CD14-positive monocyte (primary cell): Measurements from ENCODE around the gene DCTD. TPM values are rescaled to one million over a fixed set of nuclear protein-coding genes. Genes with fewer than 3 reads are reported as not detected.

Experiments
- DNase-seq, 3 donors: peaks; one replicate each; pipeline ENCODE4 v3.0.0-alpha.2; 2011 to 2022
- H2AFZ ChIP-seq: 2 replicates; pipeline ENCODE4 v1.6.0; 2012; ENCODE audit warnings: mild to moderate bottlenecking, low read depth, low read length, inconsistent platforms; ENCODE audit not compliant: insufficient read depth, poor library complexity, severe bottlenecking
- H3K27ac ChIP-seq, 2 donors: 1 replicate in 1 of 2; 2 replicates in 1 of 2; pipeline ENCODE4 v1.5.1; 2012 to 2013; ENCODE audit warnings: low read length in 2 of 2, control low read depth in 1 of 2, inconsistent platforms in 1 of 2, low read depth in 1 of 2, mild to moderate bottlenecking in 1 of 2
- H3K27me3 ChIP-seq, 2 donors: one replicate each; pipeline versions ENCODE4 v1.6.0 to v1.6.1; 2011 to 2013; ENCODE audit warnings: low read length in 2 of 2; ENCODE audit not compliant: control insufficient read depth in 2 of 2, insufficient read depth in 2 of 2
- H3K36me3 ChIP-seq, 2 donors: replicated peaks in 1 of 2; 1 replicate in 1 of 2; 2 replicates in 1 of 2; pipeline versions ENCODE4 v1.5.1 to v1.6.1; 2012 to 2013; ENCODE audit warnings: low read length in 2 of 2, control low read depth in 1 of 2, inconsistent platforms in 1 of 2, mild to moderate bottlenecking in 1 of 2; ENCODE audit not compliant: insufficient read depth in 2 of 2, control insufficient read depth in 1 of 2
- H3K4me1 ChIP-seq, 2 donors: 1 replicate in 1 of 2; 2 replicates in 1 of 2; pipeline versions ENCODE4 v1.5.1 to v1.6.1; 2012 to 2013; ENCODE audit warnings: low read length in 2 of 2, control low read depth in 1 of 2, inconsistent platforms in 1 of 2, mild to moderate bottlenecking in 1 of 2, moderate library complexity in 1 of 2; ENCODE audit not compliant: insufficient read depth in 2 of 2, control insufficient read depth in 1 of 2
- H3K4me2 ChIP-seq: replicated peaks from 2 replicates; pipeline ENCODE3; 2012; ENCODE audit warnings: low read length, moderate library complexity, mild to moderate bottlenecking; ENCODE audit not compliant: poor library complexity, severe bottlenecking; ENCODE audit errors: extremely low read depth
- H3K4me3 ChIP-seq, 3 experiments: fragments of 200-600 bp in 1 of 3; sonication (generic) in 1 of 3; replicated peaks in 1 of 3; 1 replicate in 2 of 3; 2 replicates in 1 of 3; pipeline ENCODE4 v1.5.1; 2011 to 2013; ENCODE audit warnings: low read length in 3 of 3, mild to moderate bottlenecking in 3 of 3, control low read depth in 2 of 3, low read depth in 2 of 3, inconsistent platforms in 1 of 3, moderate library complexity in 1 of 3
- H3K79me2 ChIP-seq: 2 replicates; pipeline ENCODE4 v1.6.0; 2012; ENCODE audit warnings: mild to moderate bottlenecking, control low read depth, inconsistent platforms, low read length, moderate library complexity; ENCODE audit not compliant: insufficient read depth
- H3K9ac ChIP-seq: 2 replicates; pipeline ENCODE4 v1.6.0; 2017; ENCODE audit warnings: low read length, mild to moderate bottlenecking; ENCODE audit not compliant: insufficient read depth, poor library complexity, severe bottlenecking
- H3K9me3 ChIP-seq, 2 donors: replicated peaks in 1 of 2; 1 replicate in 1 of 2; 2 replicates in 1 of 2; pipeline versions ENCODE4 v1.5.1 to v1.6.1; 2012 to 2013; ENCODE audit warnings: low read length in 2 of 2, control low read depth in 1 of 2; ENCODE audit not compliant: control insufficient read depth in 1 of 2, insufficient read depth in 1 of 2
- H4K20me1 ChIP-seq: 2 replicates; pipeline ENCODE4 v1.6.0; 2012; ENCODE audit warnings: mild to moderate bottlenecking, low read length, control low read depth, moderate library complexity; ENCODE audit not compliant: insufficient read depth
- H3K27ac Mint-ChIP-seq, 7 donors: one replicate each; pipeline ENCODE4 v1.8.0; 2020; ENCODE audit warnings: mild to moderate bottlenecking in 7 of 7, mixed read lengths in 7 of 7, moderate library complexity in 6 of 7, inconsistent platforms in 2 of 7
- H3K27me3 Mint-ChIP-seq, 3 donors: one replicate each; pipeline ENCODE4 v1.8.0; 2021 to 2022; ENCODE audit warnings: low read depth in 3 of 3, mild to moderate bottlenecking in 3 of 3, mixed read lengths in 3 of 3, moderate library complexity in 3 of 3, inconsistent platforms in 1 of 3
- H3K36me3 Mint-ChIP-seq, 2 donors: one replicate each; pipeline ENCODE4 v1.8.0; 2020; ENCODE audit warnings: mixed read lengths in 2 of 2, inconsistent platforms in 1 of 2, mild to moderate bottlenecking in 1 of 2
- H3K4me1 Mint-ChIP-seq: one replicate; pipeline ENCODE4 v1.8.0; 2020; ENCODE audit warnings: mild to moderate bottlenecking, mixed read lengths
- H3K4me3 Mint-ChIP-seq, 2 donors: one replicate each; pipeline ENCODE4 v1.8.0; 2020; ENCODE audit warnings: mild to moderate bottlenecking in 2 of 2, mixed read lengths in 2 of 2, moderate library complexity in 1 of 2
- H3K9me3 Mint-ChIP-seq, 7 donors: one replicate each; pipeline ENCODE4 v1.8.0; 2020 to 2022; ENCODE audit warnings: mixed read lengths in 7 of 7, mild to moderate bottlenecking in 6 of 7, moderate library complexity in 6 of 7, inconsistent platforms in 2 of 7
- CTCF ChIP-seq: fragments of 200-600 bp; IDR thresholded peaks from one replicate; pipeline ENCODE4 v1.8.0; 2022; ENCODE audit warnings: antibody characterized with exemption, mild to moderate bottlenecking
- WGBS: methylation state at CpG from one replicate; pipeline ENCODE4 v1.1.5; 2013; ENCODE audit warnings: missing lambda C conversion rate; ENCODE audit not compliant: insufficient coverage; 5-methylcytosine and 5-hydroxymethylcytosine counted together
- intact Hi-C, 2 donors: fragments of 100-400 bp; cut with micrococcal nuclease; formaldehyde crosslinking; loops; one replicate each; pipeline versions ENCODE4 v1.15.0 to v1.15.1; 2023
- polyA plus RNA-seq, 3 donors: library from polyadenylated mRNA; depleted of rRNA in 1 of 3; unstranded in 2 of 3; stranded (reverse) in 1 of 3; fragments of 300-500 nt in 2 of 3; fragments of >200 nt in 1 of 3; fragmentation: Illumina TruSeq in 2 of 3; gene quantifications; 1 replicate in 2 of 3; 2 replicates in 1 of 3; pipeline ENCODE4 v1.2.3, GENCODE V29; 2012 to 2021

DCTD gene
- polyA plus RNA-seq, 3 donors = 45.8 to 49.9 (median 47.8) TPM

- H3K4me1 Mint-ChIP-seq = no peaks in the 10 kb centered on the region
- Histone ChIP-seq H3K27me3 (no peaks in the 10 kb centered on the region), H3K36me3 (peaks cover 56 to 93% of the 10 kb centered on the region in 2 donors), H4K20me1 (no peaks in the 10 kb centered on the region), H3K4me1 (no peaks in the 10 kb centered on the region), H3K27ac (no peak overlapping the region), H2AFZ (no peak overlapping the region), H3K9me3 (no peaks in the 10 kb centered on the region), H3K9ac (no peak overlapping the region), H3K4me2 (no peak overlapping the region), H3K4me3 (no peak overlapping the region), H3K79me2 (no peaks in the 10 kb centered on the region)
- H3K36me3 Mint-ChIP-seq = peaks cover 76 to 81% of the 10 kb centered on the region in 2 donors
- no peak overlapping the region for H3K4me3 Mint-ChIP-seq
- TF ChIP-seq CTCF = no peak
- no peaks in the 10 kb centered on the region for H3K9me3 Mint-ChIP-seq
- no peak for DNase-seq
- WGBS = 90% methylated on average over 2 of the region's 5 CpGs
- intact Hi-C loops = no loop called here
- H3K27me3 Mint-ChIP-seq = peaks cover 0 to 2% (median 0%) of the 10 kb centered on the region in 3 donors
- H3K27ac Mint-ChIP-seq = no peak overlapping the region
Observed at GRCh38 chr4:182898479-182898799, 18.7 kb downstream of the DCTD start.

DNA sequence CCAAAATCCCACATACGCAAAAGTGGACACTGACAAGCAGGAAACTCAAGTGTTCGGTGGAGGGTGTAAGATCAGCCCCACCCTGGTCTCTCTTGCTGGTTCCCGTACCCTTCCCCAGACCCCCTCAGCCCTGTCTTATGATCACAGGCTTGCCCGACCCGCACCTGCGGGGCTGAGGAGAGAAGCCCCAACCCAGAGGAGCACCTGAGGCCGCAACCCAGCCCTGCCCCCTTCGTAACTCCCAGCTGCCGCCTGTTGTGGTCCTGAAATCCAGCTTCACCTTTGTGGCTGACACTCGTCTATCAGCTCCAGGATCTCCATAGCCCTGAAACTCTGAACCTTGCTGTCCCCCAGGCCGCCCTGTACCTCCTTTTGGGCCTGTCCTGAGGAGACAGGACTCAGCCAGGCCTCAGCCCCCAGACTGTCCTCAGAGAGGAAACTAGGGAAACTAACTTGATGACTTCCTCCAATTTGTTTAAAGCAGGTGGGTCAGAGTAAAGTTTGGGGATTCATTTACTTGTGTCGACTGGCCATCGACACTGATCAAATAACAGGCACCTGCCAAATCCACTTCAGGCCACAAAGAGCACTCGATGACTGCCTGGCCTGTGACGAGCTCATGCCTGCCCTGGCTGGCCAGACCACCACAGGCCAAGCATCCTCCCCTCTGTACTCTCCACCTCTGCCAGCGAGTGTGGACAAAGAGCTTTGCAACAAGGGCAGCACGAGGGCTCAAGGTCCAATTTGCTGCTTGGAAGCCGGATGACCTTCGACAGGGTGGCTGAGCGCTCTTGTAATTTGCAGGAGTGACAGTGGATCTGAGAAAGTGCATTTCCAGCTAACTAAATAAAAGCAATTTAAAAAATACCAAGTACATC, 19.3 kb downstream of the DCTD start:
- H3K9me3 ChIP-seq = no peaks in the 10 kb centered on the region
- H3K27ac ChIP-seq = no peak overlapping the region
- no peaks in the 10 kb centered on the region for H3K9me3 Mint-ChIP-seq
- no peak overlapping the region for H3K4me3 Mint-ChIP-seq
- no peaks in the 10 kb centered on the region for H3K27me3 ChIP-seq
- 95% methylated on average over 14 of the region's 20 CpGs for WGBS
- peak overlapping the region in 2 of 7 donors; percentile 24 to 63 for H3K27ac Mint-ChIP-seq
- H3K27me3 Mint-ChIP-seq = no peaks in the 10 kb centered on the region
- no peak overlapping the region for H3K9ac ChIP-seq
- H3K36me3 Mint-ChIP-seq = peaks cover 76 to 81% of the 10 kb centered on the region in 2 donors
- no peaks in the 10 kb centered on the region for H3K4me1 ChIP-seq
- H3K4me2 ChIP-seq = no peak overlapping the region
- no peaks in the 10 kb centered on the region for H3K79me2 ChIP-seq
- TF ChIP-seq CTCF = no peak
- no peak overlapping the region for H2AFZ ChIP-seq
- no peaks in the 10 kb centered on the region for H3K4me1 Mint-ChIP-seq
- H4K20me1 ChIP-seq = no peaks in the 10 kb centered on the region
- H3K36me3 ChIP-seq = peaks cover 57 to 93% of the 10 kb centered on the region in 2 donors
- intact Hi-C loops = no loop called here
- no peak overlapping the region for H3K4me3 ChIP-seq
- DNase-seq = no peak
